ENCODE measurements around the gene RAB7A. TPM values are rescaled to one million over a fixed set of nuclear protein-coding genes. Genes with fewer than 3 reads are reported as not detected.

The RAB7A gene
- total and polyA plus RNA-seq, 2 of the 8 experiments (the other 6 are each of a cell fraction or from before 2014, with no cell fraction given) = 179 to 195 TPM

- DNase-seq (ENCODE audit: low read depth in 1 of 2, low spot score in 2 of 2) = no peak
- Histone ChIP-seq H2BK15ac (ENCODE audit: low read length) (no peak overlapping the region), H2BK120ac (replicated peaks; ENCODE audit: low read depth, low read length) (no peak overlapping the region), H3K27me3 (replicated peaks in 1 of 4; ENCODE audit: control insufficient read depth in 3 of 4, extremely low read depth in 1 of 4, insufficient read depth in 3 of 4, low read length in 3 of 4) (no peaks in the 10 kb centered on the region), H3K4ac (replicated peaks; ENCODE audit: insufficient read length, low read depth, low read length) (no peak overlapping the region), H3K23ac (ENCODE audit: insufficient read length) (no peak overlapping the region), H3K23me2 (ENCODE audit: low read depth, low read length) (no peaks in the 10 kb centered on the region), H3K4me3 (ENCODE audit: extremely low read depth in 1 of 4, insufficient read depth in 2 of 4, low read depth in 3 of 4, low read length in 4 of 4) (no peak overlapping the region), H3K79me2 (ENCODE audit: control insufficient read depth in 1 of 2, insufficient read depth in 2 of 2, low read length in 2 of 2) (peaks cover 23 to 93% of the 10 kb centered on the region in 2 experiments), H2AFZ (ENCODE audit: low read length) (no peak overlapping the region), H3K9ac (replicated peaks in 1 of 4; ENCODE audit: extremely low read depth in 1 of 4, low read depth in 3 of 4, low read length in 3 of 4) (no peak overlapping the region), H2AK5ac (ENCODE audit: low read depth, low read length) (no peak overlapping the region), H3K27ac (ENCODE audit: low read depth, low read length) (no peak overlapping the region), H3K36me3 (ENCODE audit: control insufficient read depth in 2 of 4, insufficient read depth in 4 of 4, low read length in 3 of 4) (peaks cover 0 to 34% (median 13%) of the 10 kb centered on the region in 4 experiments; a peak in 3 of 8 replicates), H2BK5ac (ENCODE audit: low read depth, low read length) (no peak overlapping the region), H2BK20ac (ENCODE audit: low read length) (no peak overlapping the region), H3K9me3 (ENCODE audit: insufficient read depth in 2 of 2, low read depth in 1 of 2, low read length in 1 of 2) (peaks cover 6 to 10% of the 10 kb centered on the region in 2 experiments; a peak in 3 of 4 replicates), H3K18ac (ENCODE audit: extremely low read depth, low read length) (no peak overlapping the region), H3K4me2 (ENCODE audit: insufficient read depth in 1 of 2, low read depth in 2 of 2, low read length in 2 of 2) (no peak overlapping the region), H3K56ac (replicated peaks; ENCODE audit: insufficient read length, low read depth, low read length) (no peak overlapping the region), H4K5ac (ENCODE audit: insufficient read length, low read depth, low read length) (no peak overlapping the region), H4K20me1 (replicated peaks in 1 of 2; ENCODE audit: control insufficient read depth in 1 of 2, insufficient read depth in 2 of 2, low read length in 2 of 2) (peaks cover 6 to 8% of the 10 kb centered on the region in 2 experiments), H3K14ac (ENCODE audit: insufficient read length) (no peak overlapping the region), H3K4me1 (replicated peaks in 1 of 4; ENCODE audit: control insufficient read depth in 3 of 4, insufficient read depth in 4 of 4, low read length in 3 of 4) (no peaks in the 10 kb centered on the region), H3K79me1 (ENCODE audit: low read depth, low read length) (peaks cover 3% of the 10 kb centered on the region), H4K91ac (replicated peaks; ENCODE audit: insufficient read length, low read length) (no peak overlapping the region), H2BK12ac (ENCODE audit: low read depth, low read length) (no peak overlapping the region), H4K8ac (ENCODE audit: extremely low read depth, insufficient read depth, low read length) (no peak overlapping the region)
- POLR2A ChIA-PET (ENCODE audit: partially characterized antibody) = interaction anchor here (0.6 kb wide), 1 partner anchor 10 kb away, joined by 3 read pairs; no protein-coding TSS in a partner anchor
- CTCF ChIA-PET (ENCODE audit: partially characterized antibody) = interaction anchor here (1.6 kb wide), 1 partner anchor 54 kb away, joined by 4 read pairs; no protein-coding TSS in a partner anchor
- FAIRE-seq = no peak
- WGBS, 2 experiments (ENCODE audit: extremely low coverage in 1 of 2, insufficient coverage in 1 of 2, insufficient read length in 1 of 2, insufficient replicate concordance in 2 of 2, low coverage in 1 of 2, low lambda C conversion rate in 2 of 2, missing lambda C conversion rate in 1 of 2) = 83% methylated on average over 1 of the region's 1 CpG; no CpG with 5 or more reads in 1 of the 2 experiments
- TF ChIP-seq HDAC6 (IDR thresholded peaks at IDR 0.05; ENCODE audit: low read depth, low read length) (no peak), BCL11A (IDR thresholded peaks at IDR 0.05; ENCODE audit: low read depth in 2 of 2, low read length in 2 of 2) (no peak), BACH1 (IDR thresholded peaks at IDR 0.05; ENCODE audit: low read length) (no peak), CREB1 (IDR thresholded peaks at IDR 0.05) (no peak), TCF12 (IDR thresholded peaks at IDR 0.05; ENCODE audit: low read depth, low read length) (no peak), JUN (IDR thresholded peaks at IDR 0.05; ENCODE audit: low read depth, low read length) (no peak), SUZ12 (IDR thresholded peaks at IDR 0.05; ENCODE audit: low read length) (no peak), BRCA1 (IDR thresholded peaks at IDR 0.05; ENCODE audit: low read depth, low read length) (no peak), MAFK (IDR thresholded peaks at IDR 0.05; ENCODE audit: low read depth, low read length) (no peak), KDM4A (IDR thresholded peaks at IDR 0.05; ENCODE audit: low read depth, low read length, severe bottlenecking) (no peak), HDAC2 (IDR thresholded peaks at IDR 0.05; ENCODE audit: borderline replicate concordance in 1 of 2, low read depth in 2 of 2, low read length in 2 of 2) (no peak)
- TF ChIP-seq, protein P1, sequence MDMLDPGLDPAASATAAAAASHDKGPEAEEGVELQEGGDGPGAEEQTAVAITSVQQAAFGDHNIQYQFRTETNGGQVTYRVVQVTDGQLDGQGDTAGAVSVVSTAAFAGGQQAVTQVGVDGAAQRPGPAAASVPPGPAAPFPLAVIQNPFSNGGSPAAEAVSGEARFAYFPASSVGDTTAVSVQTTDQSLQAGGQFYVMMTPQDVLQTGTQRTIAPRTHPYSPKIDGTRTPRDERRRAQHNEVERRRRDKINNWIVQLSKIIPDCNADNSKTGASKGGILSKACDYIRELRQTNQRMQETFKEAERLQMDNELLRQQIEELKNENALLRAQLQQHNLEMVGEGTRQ (IDR thresholded peaks at IDR 0.05; ENCODE audit: low read length) = no peak
- TF ChIP-seq, protein P2, sequence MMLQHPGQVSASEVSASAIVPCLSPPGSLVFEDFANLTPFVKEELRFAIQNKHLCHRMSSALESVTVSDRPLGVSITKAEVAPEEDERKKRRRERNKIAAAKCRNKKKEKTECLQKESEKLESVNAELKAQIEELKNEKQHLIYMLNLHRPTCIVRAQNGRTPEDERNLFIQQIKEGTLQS (IDR thresholded peaks at IDR 0.05; ENCODE audit: insufficient read depth, low read depth, low read length) = no peak
These were observed 14.6 kb downstream of the RAB7A start for GRCh38 chr3:128740621-128741020.

All from H1 (cell line).